H1 (cell line): ENCODE results near the gene LTBR. TPM values are rescaled to one million over a fixed set of nuclear protein-coding genes. Genes with fewer than 3 reads are reported as not detected.

ENCODE experiments used
- CTCF ChIA-PET: fragments of 300-600 bp; sonication (Branson Sonifier 250); formaldehyde crosslinking; loops from one replicate; lab custom pipeline; 2021; ENCODE audit not compliant: partially characterized antibody; lab: Charles Lee
- POLR2A ChIA-PET: fragments of 300-600 bp; sonication (Branson Sonifier 250); formaldehyde crosslinking; loops from one replicate; lab custom pipeline; 2021; ENCODE audit warnings: inconsistent platforms; ENCODE audit not compliant: partially characterized antibody; lab: Charles Lee
- DNase-seq, 2 experiments: peaks; one replicate each; pipeline versions ENCODE4 v3.0.0 to v3.0.0-alpha.2; 2010 to 2022; ENCODE audit warnings: low spot score in 2 of 2, low read depth in 1 of 2, mixed read lengths in 1 of 2
- FAIRE-seq: peaks from 2 replicates; lab custom pipeline; 2011; peaks lifted over from hg19 to GRCh38; lab: Jason Lieb, UNC
- H2AFZ ChIP-seq: 2 replicates; pipeline ENCODE4 v1.8.1; 2012; ENCODE audit warnings: low read length, inconsistent platforms
- H2AK5ac ChIP-seq: 2 replicates; pipeline ENCODE4 v1.6.1; 2013; ENCODE audit warnings: low read depth, low read length
- H2BK120ac ChIP-seq: replicated peaks from 2 replicates; pipeline ENCODE3; 2013; ENCODE audit warnings: low read depth, low read length, inconsistent platforms
- H2BK12ac ChIP-seq: 2 replicates; pipeline ENCODE4 v1.6.1; 2013; ENCODE audit warnings: low read depth, low read length
- H2BK15ac ChIP-seq: 2 replicates; pipeline ENCODE4 v1.6.1; 2013; ENCODE audit warnings: low read length
- H2BK20ac ChIP-seq: 2 replicates; pipeline ENCODE4 v1.6.1; 2013; ENCODE audit warnings: low read length
- H2BK5ac ChIP-seq: 2 replicates; pipeline ENCODE4 v1.6.1; 2013; ENCODE audit warnings: low read depth, low read length
- H3K14ac ChIP-seq: 2 replicates; pipeline ENCODE4 v1.6.1; 2013; ENCODE audit warnings: inconsistent platforms; ENCODE audit not compliant: insufficient read length
- H3K18ac ChIP-seq: 2 replicates; pipeline ENCODE4 v1.6.1; 2013; ENCODE audit warnings: low read length; ENCODE audit errors: extremely low read depth
- H3K23ac ChIP-seq: 2 replicates; pipeline ENCODE4 v1.6.1; 2013; ENCODE audit warnings: inconsistent platforms; ENCODE audit not compliant: insufficient read length
- H3K23me2 ChIP-seq: 2 replicates; pipeline ENCODE4 v1.6.1; 2013; ENCODE audit warnings: low read depth, low read length
- H3K27ac ChIP-seq: 2 replicates; pipeline ENCODE4 v1.6.1; 2011; ENCODE audit warnings: low read depth, low read length, inconsistent platforms
- H3K27me3 ChIP-seq, 4 experiments: replicated peaks in 1 of 4; 1 replicate in 1 of 4; 2 replicates in 3 of 4; pipeline versions ENCODE4 v1.6.1 to v1.8.1; 2011 to 2013; ENCODE audit warnings: low read length in 3 of 4, mild to moderate bottlenecking in 3 of 4, inconsistent platforms in 2 of 4, mixed read lengths in 2 of 4, moderate library complexity in 1 of 4; ENCODE audit not compliant: control insufficient read depth in 3 of 4, insufficient read depth in 3 of 4; ENCODE audit errors: extremely low read depth in 1 of 4
- H3K36me3 ChIP-seq, 4 experiments: 2 replicates each; pipeline versions ENCODE4 v1.6.1 to v1.8.1; 2011 to 2013; ENCODE audit warnings: mild to moderate bottlenecking in 4 of 4, low read length in 3 of 4, moderate library complexity in 2 of 4, control low read depth in 1 of 4, inconsistent platforms in 1 of 4; ENCODE audit not compliant: insufficient read depth in 4 of 4, control insufficient read depth in 2 of 4
- H3K4ac ChIP-seq: replicated peaks from 2 replicates; pipeline ENCODE3; 2013; ENCODE audit warnings: low read length, low read depth, mixed read lengths, inconsistent platforms; ENCODE audit not compliant: insufficient read length
- H3K4me1 ChIP-seq, 4 experiments: replicated peaks in 1 of 4; 1 replicate in 1 of 4; 2 replicates in 3 of 4; pipeline versions ENCODE4 v1.6.1 to v1.8.1; 2011 to 2013; ENCODE audit warnings: low read length in 3 of 4, inconsistent platforms in 2 of 4, mixed read lengths in 1 of 4; ENCODE audit not compliant: insufficient read depth in 4 of 4, control insufficient read depth in 3 of 4
- H3K4me2 ChIP-seq, 2 experiments: 2 replicates each; pipeline versions ENCODE4 v1.6.1 to v1.8.1; 2011 to 2013; ENCODE audit warnings: low read depth in 2 of 2, low read length in 2 of 2, control low read depth in 1 of 2, inconsistent platforms in 1 of 2, mild to moderate bottlenecking in 1 of 2; ENCODE audit not compliant: insufficient read depth in 1 of 2
- H3K4me3 ChIP-seq, 4 experiments: fragments of 200-600, 300-600 bp in 1 of 4; sonication (generic), shearing (Covaris generic), sonication (Bioruptor Twin) in 1 of 4; 2 replicates each; pipeline versions ENCODE4 v1.5.1 to v1.8.1; 2011 to 2016; ENCODE audit warnings: low read length in 4 of 4, low read depth in 3 of 4, control low read depth in 2 of 4, inconsistent platforms in 2 of 4, mild to moderate bottlenecking in 2 of 4, mixed read lengths in 1 of 4, moderate library complexity in 1 of 4; ENCODE audit not compliant: insufficient read depth in 2 of 4; ENCODE audit errors: extremely low read depth in 1 of 4
- H3K56ac ChIP-seq: replicated peaks from 2 replicates; pipeline ENCODE3; 2013; ENCODE audit warnings: low read depth, mild to moderate bottlenecking, mixed read lengths, low read length, inconsistent platforms; ENCODE audit not compliant: insufficient read length
- H3K79me1 ChIP-seq: 2 replicates; pipeline ENCODE4 v1.6.1; 2013; ENCODE audit warnings: low read depth, low read length, control low read depth
- H3K79me2 ChIP-seq, 2 experiments: 2 replicates each; pipeline versions ENCODE4 v1.6.1 to v1.8.1; 2012 to 2013; ENCODE audit warnings: low read length in 2 of 2, mild to moderate bottlenecking in 2 of 2, inconsistent platforms in 1 of 2; ENCODE audit not compliant: insufficient read depth in 2 of 2, control insufficient read depth in 1 of 2
- H3K9ac ChIP-seq, 4 experiments: replicated peaks in 1 of 4; 1 replicate in 1 of 4; 2 replicates in 3 of 4; pipeline versions ENCODE4 v1.6.1 to v1.8.1; 2011 to 2013; ENCODE audit warnings: low read depth in 3 of 4, low read length in 3 of 4, control low read depth in 2 of 4, mild to moderate bottlenecking in 2 of 4, moderate library complexity in 2 of 4, inconsistent platforms in 1 of 4; ENCODE audit errors: extremely low read depth in 1 of 4
- H3K9me3 ChIP-seq, 2 experiments: 2 replicates each; pipeline versions ENCODE4 v1.6.1 to v1.8.1; 2012 to 2013; ENCODE audit warnings: mild to moderate bottlenecking in 2 of 2, moderate library complexity in 2 of 2, control low read depth in 1 of 2, inconsistent platforms in 1 of 2, low read depth in 1 of 2, low read length in 1 of 2, mixed read lengths in 1 of 2; ENCODE audit not compliant: insufficient read depth in 2 of 2
- H4K20me1 ChIP-seq, 2 experiments: replicated peaks in 1 of 2; 2 replicates each; pipeline versions ENCODE3 to v1.8.1; 2011 to 2013; ENCODE audit warnings: inconsistent platforms in 2 of 2, low read length in 2 of 2, mild to moderate bottlenecking in 1 of 2; ENCODE audit not compliant: insufficient read depth in 2 of 2, control insufficient read depth in 1 of 2
- H4K5ac ChIP-seq: 2 replicates; pipeline ENCODE4 v1.6.1; 2013; ENCODE audit warnings: low read length, low read depth, mixed read lengths, inconsistent platforms; ENCODE audit not compliant: insufficient read length
- H4K8ac ChIP-seq: 2 replicates; pipeline ENCODE4 v1.8.0; 2013; ENCODE audit warnings: mild to moderate bottlenecking, moderate library complexity, low read length, inconsistent platforms; ENCODE audit not compliant: insufficient read depth; ENCODE audit errors: extremely low read depth
- H4K91ac ChIP-seq: replicated peaks from 2 replicates; pipeline ENCODE3; 2013; ENCODE audit warnings: low read length, mixed read lengths, inconsistent platforms; ENCODE audit not compliant: insufficient read length
- BACH1 ChIP-seq: IDR thresholded peaks from 2 replicates; pipeline ENCODE4 v1.6.1; 2012; ENCODE audit warnings: low read length, improper control_type of control experiment
- BCL11A ChIP-seq, 2 experiments: IDR thresholded peaks; one replicate each; pipeline ENCODE4 v1.6.1; 2011; ENCODE audit warnings: low read depth in 2 of 2, low read length in 2 of 2, mild to moderate bottlenecking in 2 of 2
- CBX8 ChIP-seq: fragments of 300-800, 300-1000 bp; sonication (generic); IDR thresholded peaks from 2 replicates; pipeline ENCODE4 v1.7.1; 2016; ENCODE audit warnings: low read depth, low read length, borderline replicate concordance
- EGR1 ChIP-seq: IDR thresholded peaks from 2 replicates; pipeline ENCODE4 v1.6.1; 2011; ENCODE audit warnings: low read depth, low read length, borderline replicate concordance
- EP300 ChIP-seq, 2 experiments: IDR thresholded peaks; 1 replicate in 1 of 2; 2 replicates in 1 of 2; pipeline ENCODE4 v1.6.1; 2011 to 2012; ENCODE audit warnings: low read depth in 2 of 2, low read length in 2 of 2, mild to moderate bottlenecking in 2 of 2, borderline replicate concordance in 1 of 2, inconsistent platforms in 1 of 2, moderate library complexity in 1 of 2
- HDAC6 ChIP-seq: IDR thresholded peaks from one replicate; pipeline ENCODE4 v1.7.1; 2012; ENCODE audit warnings: low read depth, mild to moderate bottlenecking, inconsistent platforms, low read length, moderate library complexity
- JUND ChIP-seq: IDR thresholded peaks from 2 replicates; pipeline ENCODE4 v1.6.1; 2011; ENCODE audit warnings: mild to moderate bottlenecking, improper control_type of control experiment, low read length
- KDM4A ChIP-seq: IDR thresholded peaks from one replicate; pipeline ENCODE4 v1.7.1; 2012; ENCODE audit warnings: low read depth, mild to moderate bottlenecking, moderate library complexity, low read length, inconsistent platforms; ENCODE audit not compliant: severe bottlenecking
- POU5F1 ChIP-seq: IDR thresholded peaks from 2 replicates; pipeline ENCODE4 v1.6.1; 2011; ENCODE audit warnings: low read depth, mild to moderate bottlenecking, low read length, moderate library complexity
- SP1 ChIP-seq: IDR thresholded peaks from 2 replicates; pipeline ENCODE4 v1.6.1; 2011; ENCODE audit warnings: low read depth, low read length
- YY1 ChIP-seq: IDR thresholded peaks from 2 replicates; pipeline ENCODE4 v1.6.1; 2011; ENCODE audit warnings: low read depth, mild to moderate bottlenecking, low read length
- WGBS, 2 experiments: shearing (Covaris generic) in 1 of 2; methylation state at CpG; one replicate each; pipeline versions ENCODE4 v1.1.6 to v1.1.7; 2013 to 2015; ENCODE audit warnings: low lambda C conversion rate in 2 of 2, mixed read lengths in 2 of 2, inconsistent platforms in 1 of 2, low coverage in 1 of 2, missing lambda C conversion rate in 1 of 2; ENCODE audit not compliant: insufficient replicate concordance in 2 of 2, insufficient coverage in 1 of 2, insufficient read length in 1 of 2; ENCODE audit errors: extremely low coverage in 1 of 2, missing lambda C conversion rate in 1 of 2; 5-methylcytosine and 5-hydroxymethylcytosine counted together
- polyA plus RNA-seq, 7 experiments: library from polyadenylated mRNA; depleted of rRNA in 3 of 7; stranded (reverse) in 5 of 7; unstranded in 2 of 7; fragments of >200 nt in 5 of 7; fragments of 200-250 nt in 2 of 7; gene quantifications; 1 replicate in 5 of 7; 2 replicates in 1 of 7; 4 replicates in 1 of 7; pipeline versions ENCODE4 v1.2.1 to v1.2.3, GENCODE V29; 2011 to 2013; ENCODE audit warnings: missing spikeins in 2 of 7, mixed read lengths in 2 of 7
- total RNA-seq: library from RNA; stranded (reverse); fragmentation: NEBNext Ultra II Directional; extraction: Animal tissue kit (Norgen Biotek cat#: 25700); gene quantifications from 2 replicates; pipeline ENCODE4 v1.2.1, GENCODE V29; 2021
- TF ChIP-seq, protein P1 (sequence below): IDR thresholded peaks from 2 replicates; pipeline ENCODE4 v1.6.1; 2012; ENCODE audit warnings: inconsistent platforms

LTBR gene
- total and polyA plus RNA-seq, 2 of the 8 experiments (the other 6 are each of a cell fraction or from before 2014, with no cell fraction given) = 5.1 to 6.3 TPM

DNA sequence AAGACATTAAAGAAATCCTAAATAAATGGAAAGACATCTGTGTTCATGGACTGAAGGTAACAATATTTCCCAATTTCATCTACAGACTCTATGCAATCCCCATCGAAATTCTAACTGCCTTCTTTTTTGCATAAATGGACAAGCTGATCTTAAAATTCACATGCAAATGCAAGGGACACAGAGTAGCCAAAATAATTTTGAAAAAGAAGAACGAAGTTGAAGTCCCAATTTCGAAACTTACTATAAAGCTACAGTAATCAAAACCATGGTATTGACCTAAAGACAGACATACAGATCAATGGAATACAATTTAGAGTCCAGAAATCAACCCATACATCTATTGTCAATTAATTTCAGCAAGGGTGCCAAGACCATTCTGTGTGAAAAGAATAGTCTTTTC is 44.4 kb downstream of the LTBR start:
- Histone ChIP-seq H2BK120ac (no peak overlapping the region), H3K79me2 (no peaks in the 10 kb centered on the region), H3K27ac (no peak overlapping the region), H2AK5ac (no peak overlapping the region), H3K79me1 (no peaks in the 10 kb centered on the region), H3K18ac (no peak overlapping the region), H3K9me3 (no peaks in the 10 kb centered on the region), H3K9ac (no peak overlapping the region), H3K56ac (no peak overlapping the region), H3K23ac (no peak overlapping the region), H2BK12ac (no peak overlapping the region), H3K14ac (no peak overlapping the region), H2BK5ac (no peak overlapping the region), H3K27me3 (no peaks in the 10 kb centered on the region; a peak in 1 of 7 replicates), H4K91ac (no peak overlapping the region), H3K4me1 (peaks cover 0 to 4% (median under 1%) of the 10 kb centered on the region in 4 experiments; a peak in 2 of 7 replicates), H2BK20ac (no peak overlapping the region), H3K4me2 (no peak overlapping the region), H4K8ac (no peak overlapping the region), H2BK15ac (no peak overlapping the region), H3K23me2 (no peaks in the 10 kb centered on the region), H3K4me3 (no peak overlapping the region), H3K36me3 (no peaks in the 10 kb centered on the region), H4K5ac (no peak overlapping the region), H4K20me1 (no peaks in the 10 kb centered on the region), H2AFZ (no peak overlapping the region), H3K4ac (no peak overlapping the region)
- FAIRE-seq (no peak), DNase-seq (no peak)
- ChIA-PET CTCF (interaction anchor here (0.6 to 7.4 kb wide), 4 partner anchors 11 to 110 kb away, joined by 3 to 202 read pairs (median 6); no protein-coding TSS in a partner anchor), POLR2A (interaction anchor here (0.7 to 1.6 kb wide), 3 partner anchors 19 to 133 kb away, joined by 4 to 6 read pairs (median 5); partner anchors contain the start of gene VAMP1)
- 89% methylated on average over 3 of the region's 3 CpGs; no CpG with 5 or more reads in 1 of the 2 experiments for WGBS, 2 experiments
- TF ChIP-seq EP300 (IDR thresholded peaks at IDR 0.05; ENCODE audit: borderline replicate concordance in 1 of 2, low read depth in 2 of 2, low read length in 2 of 2) = no peak
- TF ChIP-seq JUND = no peak
- TF ChIP-seq CBX8 = no peak
- TF ChIP-seq BACH1 = no peak
- no peak for TF ChIP-seq POU5F1
- TF ChIP-seq SP1 = no peak
- no peak for TF ChIP-seq YY1
- TF ChIP-seq, protein P1, sequence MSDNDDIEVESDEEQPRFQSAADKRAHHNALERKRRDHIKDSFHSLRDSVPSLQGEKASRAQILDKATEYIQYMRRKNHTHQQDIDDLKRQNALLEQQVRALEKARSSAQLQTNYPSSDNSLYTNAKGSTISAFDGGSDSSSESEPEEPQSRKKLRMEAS = no peak
- TF ChIP-seq HDAC6 = no peak
- no peak for TF ChIP-seq KDM4A
- no peak for TF ChIP-seq EGR1
- no peak for TF ChIP-seq BCL11A (IDR thresholded peaks at IDR 0.05; ENCODE audit: low read depth in 2 of 2, low read length in 2 of 2)
